Measurements from ENCODE around the gene MOSMO. TPM values are rescaled to one million over a fixed set of nuclear protein-coding genes. Genes with fewer than 3 reads are reported as not detected.

The MOSMO gene
- total and polyA plus RNA-seq, 9 of the 15 experiments (the other 6 are each of a cell fraction or from before 2014, with no cell fraction given): 1.9 to 13.3 (median 7.7) TPM

DNA sequence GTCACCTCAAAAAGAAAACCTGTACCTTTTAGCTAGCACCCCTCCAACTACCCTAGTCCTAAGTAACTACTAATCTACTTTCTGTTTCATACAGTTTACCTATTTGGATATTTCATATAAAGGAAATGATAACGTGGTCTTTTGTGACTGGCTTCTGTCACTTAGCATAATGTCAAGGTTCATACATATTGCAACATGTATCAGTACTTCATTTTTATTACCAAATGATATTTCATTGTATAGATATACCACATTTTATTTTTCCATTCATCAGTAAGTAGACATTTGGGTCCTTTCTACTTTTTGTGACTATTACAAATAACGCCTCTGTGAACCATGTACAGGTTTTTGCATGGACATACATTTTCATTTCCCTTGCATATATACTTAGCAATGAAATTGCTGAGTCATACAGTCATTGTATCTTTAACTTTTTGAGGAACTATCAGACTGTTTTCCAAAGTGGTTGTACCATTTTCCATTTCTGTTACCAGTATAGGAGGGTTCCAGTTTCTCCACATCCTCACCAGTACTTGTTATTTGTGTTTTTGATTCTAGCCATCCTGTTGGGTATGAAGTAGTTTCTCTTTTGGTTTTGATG, 23.7 kb downstream of the MOSMO start (continued):
- TF ChIP-seq, protein P1, sequence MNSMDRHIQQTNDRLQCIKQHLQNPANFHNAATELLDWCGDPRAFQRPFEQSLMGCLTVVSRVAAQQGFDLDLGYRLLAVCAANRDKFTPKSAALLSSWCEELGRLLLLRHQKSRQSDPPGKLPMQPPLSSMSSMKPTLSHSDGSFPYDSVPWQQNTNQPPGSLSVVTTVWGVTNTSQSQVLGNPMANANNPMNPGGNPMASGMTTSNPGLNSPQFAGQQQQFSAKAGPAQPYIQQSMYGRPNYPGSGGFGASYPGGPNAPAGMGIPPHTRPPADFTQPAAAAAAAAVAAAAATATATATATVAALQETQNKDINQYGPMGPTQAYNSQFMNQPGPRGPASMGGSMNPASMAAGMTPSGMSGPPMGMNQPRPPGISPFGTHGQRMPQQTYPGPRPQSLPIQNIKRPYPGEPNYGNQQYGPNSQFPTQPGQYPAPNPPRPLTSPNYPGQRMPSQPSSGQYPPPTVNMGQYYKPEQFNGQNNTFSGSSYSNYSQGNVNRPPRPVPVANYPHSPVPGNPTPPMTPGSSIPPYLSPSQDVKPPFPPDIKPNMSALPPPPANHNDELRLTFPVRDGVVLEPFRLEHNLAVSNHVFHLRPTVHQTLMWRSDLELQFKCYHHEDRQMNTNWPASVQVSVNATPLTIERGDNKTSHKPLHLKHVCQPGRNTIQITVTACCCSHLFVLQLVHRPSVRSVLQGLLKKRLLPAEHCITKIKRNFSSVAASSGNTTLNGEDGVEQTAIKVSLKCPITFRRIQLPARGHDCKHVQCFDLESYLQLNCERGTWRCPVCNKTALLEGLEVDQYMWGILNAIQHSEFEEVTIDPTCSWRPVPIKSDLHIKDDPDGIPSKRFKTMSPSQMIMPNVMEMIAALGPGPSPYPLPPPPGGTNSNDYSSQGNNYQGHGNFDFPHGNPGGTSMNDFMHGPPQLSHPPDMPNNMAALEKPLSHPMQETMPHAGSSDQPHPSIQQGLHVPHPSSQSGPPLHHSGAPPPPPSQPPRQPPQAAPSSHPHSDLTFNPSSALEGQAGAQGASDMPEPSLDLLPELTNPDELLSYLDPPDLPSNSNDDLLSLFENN (IDR thresholded peaks at IDR 0.05; ENCODE audit: low read depth in 2 of 2, low read length in 2 of 2): no peak
- TF ChIP-seq ZNF444 (CRISPR knock-in tag; IDR thresholded peaks at IDR 0.05) (no peak), ZNF282 (CRISPR knock-in tag; IDR thresholded peaks at IDR 0.05) (no peak), TCF3 (CRISPR knock-in tag; IDR thresholded peaks at IDR 0.05) (no peak), SMARCA4 (IDR thresholded peaks at IDR 0.05) (peak; percentile 45; the same call in 1 of the 2 replicates), ZNF212 (CRISPR knock-in tag; IDR thresholded peaks at IDR 0.05) (no peak), KHSRP (IDR thresholded peaks at IDR 0.05) (no peak), NFE2L1 (tag; IDR thresholded peaks at IDR 0.05; ENCODE audit: borderline replicate concordance, low read depth) (peak; percentile 94), ZNF217 (CRISPR knock-in tag; IDR thresholded peaks at IDR 0.05) (no peak), TBL1XR1 (IDR thresholded peaks at IDR 0.05; ENCODE audit: low read length in 2 of 2) (no peak), ZNF140 (CRISPR knock-in tag; IDR thresholded peaks at IDR 0.05) (no peak), PRMT5 (CRISPR knock-in tag; IDR thresholded peaks at IDR 0.05) (no peak)
- TF ChIP-seq, protein P2, sequence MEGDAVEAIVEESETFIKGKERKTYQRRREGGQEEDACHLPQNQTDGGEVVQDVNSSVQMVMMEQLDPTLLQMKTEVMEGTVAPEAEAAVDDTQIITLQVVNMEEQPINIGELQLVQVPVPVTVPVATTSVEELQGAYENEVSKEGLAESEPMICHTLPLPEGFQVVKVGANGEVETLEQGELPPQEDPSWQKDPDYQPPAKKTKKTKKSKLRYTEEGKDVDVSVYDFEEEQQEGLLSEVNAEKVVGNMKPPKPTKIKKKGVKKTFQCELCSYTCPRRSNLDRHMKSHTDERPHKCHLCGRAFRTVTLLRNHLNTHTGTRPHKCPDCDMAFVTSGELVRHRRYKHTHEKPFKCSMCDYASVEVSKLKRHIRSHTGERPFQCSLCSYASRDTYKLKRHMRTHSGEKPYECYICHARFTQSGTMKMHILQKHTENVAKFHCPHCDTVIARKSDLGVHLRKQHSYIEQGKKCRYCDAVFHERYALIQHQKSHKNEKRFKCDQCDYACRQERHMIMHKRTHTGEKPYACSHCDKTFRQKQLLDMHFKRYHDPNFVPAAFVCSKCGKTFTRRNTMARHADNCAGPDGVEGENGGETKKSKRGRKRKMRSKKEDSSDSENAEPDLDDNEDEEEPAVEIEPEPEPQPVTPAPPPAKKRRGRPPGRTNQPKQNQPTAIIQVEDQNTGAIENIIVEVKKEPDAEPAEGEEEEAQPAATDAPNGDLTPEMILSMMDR (IDR thresholded peaks at IDR 0.05 in 2 of 3, conservative IDR thresholded peaks at IDR 0.05 in 1 of 3; ENCODE audit: insufficient read depth in 2 of 3, low read depth in 1 of 3, low read length in 3 of 3): no peak
- TF ChIP-seq, protein P3, sequence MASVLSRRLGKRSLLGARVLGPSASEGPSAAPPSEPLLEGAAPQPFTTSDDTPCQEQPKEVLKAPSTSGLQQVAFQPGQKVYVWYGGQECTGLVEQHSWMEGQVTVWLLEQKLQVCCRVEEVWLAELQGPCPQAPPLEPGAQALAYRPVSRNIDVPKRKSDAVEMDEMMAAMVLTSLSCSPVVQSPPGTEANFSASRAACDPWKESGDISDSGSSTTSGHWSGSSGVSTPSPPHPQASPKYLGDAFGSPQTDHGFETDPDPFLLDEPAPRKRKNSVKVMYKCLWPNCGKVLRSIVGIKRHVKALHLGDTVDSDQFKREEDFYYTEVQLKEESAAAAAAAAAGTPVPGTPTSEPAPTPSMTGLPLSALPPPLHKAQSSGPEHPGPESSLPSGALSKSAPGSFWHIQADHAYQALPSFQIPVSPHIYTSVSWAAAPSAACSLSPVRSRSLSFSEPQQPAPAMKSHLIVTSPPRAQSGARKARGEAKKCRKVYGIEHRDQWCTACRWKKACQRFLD (CRISPR knock-in tag; IDR thresholded peaks at IDR 0.05): no peak
- TF ChIP-seq, protein P4, sequence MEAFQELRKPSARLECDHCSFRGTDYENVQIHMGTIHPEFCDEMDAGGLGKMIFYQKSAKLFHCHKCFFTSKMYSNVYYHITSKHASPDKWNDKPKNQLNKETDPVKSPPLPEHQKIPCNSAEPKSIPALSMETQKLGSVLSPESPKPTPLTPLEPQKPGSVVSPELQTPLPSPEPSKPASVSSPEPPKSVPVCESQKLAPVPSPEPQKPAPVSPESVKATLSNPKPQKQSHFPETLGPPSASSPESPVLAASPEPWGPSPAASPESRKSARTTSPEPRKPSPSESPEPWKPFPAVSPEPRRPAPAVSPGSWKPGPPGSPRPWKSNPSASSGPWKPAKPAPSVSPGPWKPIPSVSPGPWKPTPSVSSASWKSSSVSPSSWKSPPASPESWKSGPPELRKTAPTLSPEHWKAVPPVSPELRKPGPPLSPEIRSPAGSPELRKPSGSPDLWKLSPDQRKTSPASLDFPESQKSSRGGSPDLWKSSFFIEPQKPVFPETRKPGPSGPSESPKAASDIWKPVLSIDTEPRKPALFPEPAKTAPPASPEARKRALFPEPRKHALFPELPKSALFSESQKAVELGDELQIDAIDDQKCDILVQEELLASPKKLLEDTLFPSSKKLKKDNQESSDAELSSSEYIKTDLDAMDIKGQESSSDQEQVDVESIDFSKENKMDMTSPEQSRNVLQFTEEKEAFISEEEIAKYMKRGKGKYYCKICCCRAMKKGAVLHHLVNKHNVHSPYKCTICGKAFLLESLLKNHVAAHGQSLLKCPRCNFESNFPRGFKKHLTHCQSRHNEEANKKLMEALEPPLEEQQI (IDR thresholded peaks at IDR 0.05): no peak
- TF ChIP-seq, protein P5, sequence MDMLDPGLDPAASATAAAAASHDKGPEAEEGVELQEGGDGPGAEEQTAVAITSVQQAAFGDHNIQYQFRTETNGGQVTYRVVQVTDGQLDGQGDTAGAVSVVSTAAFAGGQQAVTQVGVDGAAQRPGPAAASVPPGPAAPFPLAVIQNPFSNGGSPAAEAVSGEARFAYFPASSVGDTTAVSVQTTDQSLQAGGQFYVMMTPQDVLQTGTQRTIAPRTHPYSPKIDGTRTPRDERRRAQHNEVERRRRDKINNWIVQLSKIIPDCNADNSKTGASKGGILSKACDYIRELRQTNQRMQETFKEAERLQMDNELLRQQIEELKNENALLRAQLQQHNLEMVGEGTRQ (CRISPR knock-in tag; IDR thresholded peaks at IDR 0.05): no peak
